NCI-H1417 treated with DMSO at 0.1 percent for 48 hours (cell line): ENCODE data around the gene HPS4.

Experiments used
- DNase-seq: peaks from one replicate; lab custom pipeline; 2025; lab: John Stamatoyannopoulos, UW

The HPS4 gene

GRCh38 chr22:26463688-26464087, 19.9 kb downstream of the HPS4 start:
- DNase-seq, result no peak

- DNase-seq, result no peak
Measured at GRCh38 chr22:26463101-26463661, 20.4 kb downstream of the HPS4 start.

DNA sequence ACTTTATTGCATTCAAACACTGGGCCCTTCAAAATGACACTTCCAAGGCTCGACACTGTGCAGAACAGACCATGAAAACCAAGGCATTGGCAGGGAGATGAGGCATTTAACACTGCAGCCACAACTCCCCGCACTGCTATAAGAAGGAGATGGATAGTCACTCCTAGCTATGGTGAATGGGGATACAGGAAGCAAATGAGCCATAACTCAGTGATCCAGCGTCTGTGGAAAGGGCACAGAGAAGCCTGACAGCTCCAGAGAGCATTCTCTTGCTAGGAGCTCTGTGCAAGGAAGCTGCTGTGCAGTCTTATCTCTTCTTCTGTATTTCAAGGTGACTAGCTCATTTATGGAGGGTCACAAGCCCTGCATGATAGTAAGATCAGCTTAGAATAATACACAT, 20.9 kb downstream of the HPS4 start:
- no peak for DNase-seq

- DNase-seq, result no peak
Measured at GRCh38 chr22:26462051-26462450, 21.5 kb downstream of the HPS4 start.

DNA sequence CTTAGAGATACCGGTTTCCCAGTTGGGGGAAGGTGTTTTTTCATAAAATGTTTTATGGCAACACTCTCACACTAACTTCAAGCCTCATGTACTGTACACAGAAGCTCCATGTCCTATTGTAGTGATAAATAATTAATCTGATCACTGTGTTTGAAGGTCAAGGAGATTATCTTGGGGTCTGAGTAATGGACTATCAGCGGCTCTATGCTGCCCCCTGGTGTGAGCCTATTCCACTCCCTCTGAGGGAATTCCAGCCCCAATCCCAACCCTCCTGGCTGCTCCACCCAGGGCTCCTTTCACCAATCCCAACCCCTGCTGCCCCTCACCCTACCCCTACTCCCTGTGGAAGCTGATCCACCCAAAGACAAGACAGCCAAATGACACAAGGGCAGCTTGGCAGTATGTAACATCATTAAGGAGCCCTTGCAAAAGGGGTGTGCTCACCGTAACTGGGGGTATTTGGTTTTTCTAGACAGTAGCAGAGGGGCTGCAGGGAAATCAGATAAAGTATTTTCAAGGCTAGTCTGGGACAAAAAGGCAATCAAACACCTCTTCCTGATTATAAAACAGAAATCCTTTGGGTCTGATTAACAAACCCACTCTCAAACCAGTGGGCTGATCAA, 22.3 kb downstream of the HPS4 start:
- no peak for DNase-seq

GRCh38 chr22:26460202-26460601, 23.4 kb downstream of the HPS4 start:
- DNase-seq, result no peak

DNA sequence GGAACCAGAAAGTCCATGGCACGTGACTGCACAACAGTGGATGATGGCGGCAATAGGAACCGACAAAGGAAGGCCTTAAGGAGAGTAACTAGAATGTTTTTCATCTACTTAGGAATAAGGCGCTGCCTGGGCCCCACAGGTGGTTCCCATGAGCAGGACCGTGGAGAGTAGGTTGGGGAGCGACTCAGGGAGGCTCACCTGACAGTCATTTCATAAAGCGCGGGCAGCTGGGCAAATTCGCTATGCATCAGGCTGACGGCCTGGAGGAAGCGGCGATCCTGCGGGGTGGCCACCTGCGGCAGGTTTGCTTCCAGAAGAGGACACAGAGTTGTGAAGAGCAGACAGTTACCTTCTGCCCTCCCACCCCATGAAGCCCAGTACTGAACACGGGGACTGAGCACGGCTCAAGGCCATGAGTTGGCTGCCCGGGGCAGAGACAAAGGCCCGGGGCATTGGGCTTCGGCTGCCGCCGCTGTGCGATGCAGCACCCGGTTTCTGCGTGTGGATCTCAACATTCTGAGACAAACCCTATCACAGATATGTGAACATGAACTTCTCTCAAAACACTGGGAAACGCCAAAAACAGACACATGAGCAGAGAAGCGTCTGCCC, 25.8 kb downstream of the HPS4 start:
- DNase-seq, result no peak

DNA sequence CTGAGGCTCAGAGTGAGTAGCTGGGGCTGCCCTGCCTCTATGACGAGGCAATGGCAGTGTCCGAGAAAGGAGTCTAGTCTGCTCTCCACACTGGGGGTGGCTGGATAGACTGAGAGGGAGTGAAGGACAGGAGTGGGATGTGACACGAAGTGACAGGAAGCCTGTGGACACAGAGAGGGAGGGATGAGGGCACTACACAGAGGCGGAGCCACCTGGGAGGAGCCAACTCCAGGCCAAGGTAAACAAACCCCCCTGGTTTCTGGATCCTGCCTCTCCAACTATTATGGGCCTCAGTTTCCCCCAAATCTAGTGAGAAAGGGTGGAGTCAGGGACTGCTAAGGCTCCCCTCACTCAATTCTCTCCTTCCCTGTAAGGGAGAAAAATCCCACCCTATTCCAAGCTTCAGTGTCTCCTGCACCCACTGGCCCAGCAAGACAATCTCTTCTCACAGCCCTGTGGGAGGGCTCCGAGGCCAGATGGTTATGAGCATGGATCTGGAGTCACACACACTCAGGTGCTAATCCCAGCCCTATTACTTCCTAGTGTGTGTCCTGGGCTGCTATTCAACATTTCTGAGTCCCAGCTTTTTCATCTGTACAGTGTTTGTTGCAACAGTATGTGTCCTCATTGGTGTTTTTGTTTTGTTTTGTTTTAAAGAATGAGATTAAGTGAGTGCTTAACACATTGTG, 29.6 kb downstream of the HPS4 start:
- DNase-seq, result no peak

DNA sequence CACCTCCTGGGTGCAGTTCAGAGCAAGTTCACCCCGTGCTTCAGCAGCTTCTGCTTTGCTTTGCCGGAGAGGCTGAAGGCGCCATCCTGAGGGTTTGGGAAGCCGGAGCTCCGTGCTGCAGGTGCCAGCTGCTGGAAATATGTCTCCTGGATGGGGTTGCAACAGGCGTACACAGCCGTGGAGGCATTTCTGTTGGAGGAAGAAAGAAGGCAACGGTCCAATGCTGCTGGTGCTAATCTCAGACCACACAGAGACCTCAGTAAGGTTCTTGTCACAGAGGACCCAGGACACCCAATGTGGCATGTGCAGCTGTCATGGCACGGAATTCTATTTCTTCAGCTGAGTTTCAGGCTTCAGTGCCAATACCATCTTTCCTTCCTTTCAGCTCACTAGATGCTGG, 30.4 kb downstream of the HPS4 start:
- DNase-seq, result no peak

GRCh38 chr22:26452236-26453016, 31.2 kb downstream of the HPS4 start:
- no peak for DNase-seq

GRCh38 chr22:26450453-26451185, 33.0 kb downstream of the HPS4 start:
- no peak for DNase-seq

GRCh38 chr22:26448941-26449340, 34.6 kb downstream of the HPS4 start:
- DNase-seq, result no peak

DNA sequence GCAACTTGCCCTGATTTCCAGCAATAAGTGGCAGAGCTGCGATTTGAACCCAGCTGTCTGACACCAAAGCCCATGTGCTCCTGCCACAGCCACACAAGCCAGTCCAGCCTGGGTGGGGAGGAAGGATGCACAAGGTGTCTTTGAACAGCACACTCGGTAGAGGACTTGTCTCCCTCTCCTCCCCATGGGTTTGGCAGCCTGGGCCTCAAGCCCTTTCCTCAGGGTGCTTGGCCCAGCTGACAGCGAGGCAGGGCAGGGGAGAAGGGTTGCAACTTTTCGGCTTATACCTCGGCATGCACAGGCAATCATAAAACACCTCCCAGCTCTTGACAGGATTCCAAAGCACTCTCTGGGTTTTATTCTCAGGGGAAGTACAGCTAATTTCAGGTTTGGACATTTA, 35.2 kb downstream of the HPS4 start:
- no peak for DNase-seq

DNA sequence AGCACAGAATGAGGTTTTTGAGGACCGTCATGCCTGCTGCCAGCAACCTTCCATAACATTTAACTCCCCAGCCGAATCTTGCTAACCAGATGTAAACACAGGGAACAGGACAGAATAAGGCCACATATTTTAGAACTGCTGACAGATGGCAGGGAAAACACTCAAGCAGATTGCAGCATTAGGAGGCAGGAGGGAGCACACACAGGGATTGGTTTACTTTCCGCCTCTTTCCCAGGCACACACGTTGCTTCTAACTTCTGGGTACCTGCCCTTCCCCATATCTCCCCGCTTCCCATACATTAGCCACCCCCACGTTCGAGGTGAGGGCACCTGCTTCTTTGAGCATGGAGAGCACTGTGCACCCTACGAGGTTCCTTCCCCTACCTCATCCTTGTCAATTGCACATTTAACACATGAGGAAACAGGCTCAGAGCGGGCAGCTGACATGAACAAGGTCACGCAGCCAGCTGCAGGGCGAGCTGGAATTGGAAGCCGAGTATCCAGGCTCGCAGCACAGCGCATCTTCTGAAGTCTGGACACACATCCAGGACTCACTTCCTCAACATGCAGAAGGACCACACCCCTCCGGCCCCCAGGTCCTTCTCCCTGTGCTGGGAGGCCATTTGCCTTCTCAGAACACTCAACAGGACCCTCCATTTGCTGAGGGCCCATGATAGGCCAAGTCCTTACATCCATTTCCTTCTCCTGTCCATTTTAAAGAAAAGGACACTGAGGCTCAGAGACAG, 35.8 kb downstream of the HPS4 start:
- no peak for DNase-seq

DNA sequence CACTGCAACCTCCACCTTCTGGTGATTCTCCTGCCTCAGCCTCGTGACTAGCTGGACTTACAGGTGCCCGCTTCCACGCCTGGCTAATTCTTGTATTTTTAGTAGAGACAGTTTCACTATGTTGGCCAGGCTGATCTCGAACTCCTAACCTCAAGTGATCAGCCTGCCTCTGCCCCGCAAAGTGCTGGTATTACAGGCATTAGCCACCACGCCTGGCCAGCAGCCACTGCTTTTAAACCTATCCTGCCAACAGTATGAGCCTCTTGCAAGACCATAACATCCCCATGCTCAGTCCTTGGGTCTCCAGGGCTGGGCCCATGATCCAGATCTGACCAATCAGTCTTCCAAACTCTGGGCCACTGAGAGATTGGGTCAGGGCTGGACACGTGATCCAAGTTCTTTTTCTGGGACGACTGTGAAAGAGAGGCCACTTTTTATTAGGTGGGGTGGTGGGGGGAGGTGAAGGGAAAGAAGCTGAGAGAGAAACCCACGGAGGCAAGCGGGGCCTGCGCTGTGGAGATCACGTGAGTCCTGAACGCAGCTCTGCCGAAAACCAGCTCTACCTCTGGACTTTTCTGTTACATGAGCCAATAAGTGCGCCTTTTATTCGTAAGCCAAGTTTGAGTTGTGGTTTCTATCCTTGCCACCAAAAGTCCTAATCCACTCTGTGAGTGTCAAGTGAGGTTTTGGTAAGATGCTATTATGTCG, 36.6 kb downstream of the HPS4 start:
- DNase-seq, result no peak

GRCh38 chr22:26445577-26446275, 37.9 kb downstream of the HPS4 start:
- no peak for DNase-seq

DNA sequence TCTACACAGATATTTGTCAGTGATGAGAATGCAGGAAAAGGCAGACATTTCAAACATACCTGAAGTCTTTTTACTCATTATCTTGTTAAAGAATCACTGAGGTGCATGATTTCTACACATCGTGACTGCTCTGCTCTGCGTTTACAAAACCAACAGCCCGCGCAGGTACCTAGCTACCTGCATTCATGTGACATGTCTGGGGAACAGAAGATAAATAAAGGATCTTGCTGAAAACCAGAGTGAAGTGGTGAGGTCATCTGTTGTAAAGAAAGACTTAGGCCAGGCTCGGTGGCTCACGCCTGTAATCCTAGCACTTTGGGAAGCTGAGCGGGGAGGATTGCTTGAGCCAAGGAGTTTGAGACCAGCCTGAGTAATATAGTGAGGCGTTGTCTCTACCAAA, 38.8 kb downstream of the HPS4 start:
- DNase-seq, result no peak

- no peak for DNase-seq
Measured at GRCh38 chr22:26443901-26444690, 39.5 kb downstream of the HPS4 start.
